HG02571 (cell line): Measurements from ENCODE around the gene ERI2.
"Not testable (repeated sequence)": the region's sequence is repeated elsewhere in the genome, so short reads cannot be mapped to it uniquely, and the experiment has no call there.

Source experiments
- ATAC-seq: cut with Tn5 transposase; IDR thresholded peaks from one replicate; pipeline ENCODE4 v1.9.1; 2021; ENCODE audit warnings: mild to moderate bottlenecking, moderate library complexity; ENCODE audit not compliant: unreplicated experiment

Gene ERI2

GRCh38 chr16:20821682-20822081 lies 15.4 kb upstream of the ERI2 start:
- ATAC-seq: no peak

- ATAC-seq: no peak
Observed at GRCh38 chr16:20818929-20819585, 12.8 kb upstream of the ERI2 start.

- no peak for ATAC-seq
Observed at GRCh38 chr16:20814784-20815183, 8.5 kb upstream of the ERI2 start.

GRCh38 chr16:20812510-20812909 lies 6.2 kb upstream of the ERI2 start:
- no peak for ATAC-seq

GRCh38 chr16:20811889-20812439 lies 5.7 kb upstream of the ERI2 start:
- ATAC-seq: no peak

GRCh38 chr16:20807862-20808261 lies 1.6 kb upstream of the ERI2 start:
- no peak for ATAC-seq

- not testable (repeated sequence) for ATAC-seq
Observed at GRCh38 chr16:20805684-20806167, 546 bp downstream of the ERI2 start.

GRCh38 chr16:20803561-20804214 lies 2.6 kb downstream of the ERI2 start:
- no peak for ATAC-seq

- no peak for ATAC-seq
Observed at GRCh38 chr16:20803192-20803560, 3.1 kb downstream of the ERI2 start.

- no peak for ATAC-seq
Observed at GRCh38 chr16:20801278-20801677, 5.0 kb downstream of the ERI2 start.

- ATAC-seq: no peak
Observed at GRCh38 chr16:20799599-20799998, 6.7 kb downstream of the ERI2 start.

- ATAC-seq: no peak
Observed at GRCh38 chr16:20798364-20798763, 7.9 kb downstream of the ERI2 start.

GRCh38 chr16:20791923-20792612 lies 14.2 kb downstream of the ERI2 start:
- no peak for ATAC-seq

GRCh38 chr16:20789130-20789529 lies 17.1 kb downstream of the ERI2 start:
- ATAC-seq: no peak

GRCh38 chr16:20784204-20784603 lies 22.1 kb downstream of the ERI2 start:
- ATAC-seq: no peak

- ATAC-seq: no peak
Observed at GRCh38 chr16:20782470-20782869, 23.8 kb downstream of the ERI2 start.

GRCh38 chr16:20781697-20782096 lies 24.6 kb downstream of the ERI2 start:
- ATAC-seq: no peak

- no peak for ATAC-seq
Observed at GRCh38 chr16:20774703-20775362, 31.4 kb downstream of the ERI2 start.

- ATAC-seq: no peak
Observed at GRCh38 chr16:20773679-20774078, 32.6 kb downstream of the ERI2 start.

GRCh38 chr16:20768818-20769217 lies 37.5 kb downstream of the ERI2 start:
- ATAC-seq: no peak

- no peak for ATAC-seq
Observed at GRCh38 chr16:20768121-20768520, 38.2 kb downstream of the ERI2 start.
